Central memory CD8-positive, alpha-beta T cell (primary cell): ENCODE measurements around the gene PDPK1.
A peak's percentile ranks its signal among the peaks of the same experiment; 100 is the strongest.

Source experiments
- ATAC-seq: fragments of 150-1000 bp; cut with Tn5 transposase; replicated peaks from 2 replicates; pipeline ENCODE4 v1.10.0; 2022; ENCODE audit warnings: mild to moderate bottlenecking, moderate FRiP score, moderate number of reproducible peaks; ENCODE audit not compliant: poor library complexity, severe bottlenecking; ENCODE audit errors: extremely low read depth
- DNase-seq, 2 donors: peaks; one replicate each; pipeline ENCODE4 v3.0.0; 2021; ENCODE audit warnings: low spot score in 2 of 2
- H3K27ac Mint-ChIP-seq: one replicate; pipeline ENCODE4 v1.8.0; 2022; ENCODE audit warnings: low read depth, mild to moderate bottlenecking, moderate library complexity, mixed read lengths
- H3K27me3 Mint-ChIP-seq: one replicate; pipeline ENCODE4 v1.8.0; 2022; ENCODE audit warnings: mixed read lengths
- H3K36me3 Mint-ChIP-seq: one replicate; pipeline ENCODE4 v1.8.0; 2022; ENCODE audit warnings: mild to moderate bottlenecking, moderate library complexity, mixed read lengths; ENCODE audit not compliant: insufficient read depth
- H3K4me1 Mint-ChIP-seq: one replicate; pipeline ENCODE4 v1.8.0; 2022; ENCODE audit warnings: mixed read lengths
- H3K4me3 Mint-ChIP-seq: one replicate; pipeline ENCODE4 v1.8.0; 2022; ENCODE audit warnings: mild to moderate bottlenecking, moderate library complexity, mixed read lengths
- H3K9me3 Mint-ChIP-seq: one replicate; pipeline ENCODE4 v1.8.0; 2022; ENCODE audit warnings: mixed read lengths

Gene PDPK1

GRCh38 chr16:2537451-2538379, at the start of gene PDPK1:
TSS of gene PDPK1 (plus strand) at chr16:2538021. CDS start at chr16:2538113, 92 bp downstream.
- Mint-ChIP-seq H3K27me3 (no peaks in the 10 kb centered on the region), H3K9me3 (no peaks in the 10 kb centered on the region), H3K4me1 (peaks cover 39% of the 10 kb centered on the region), H3K36me3 (peaks cover 34% of the 10 kb centered on the region), H3K27ac (peak within 1 kb of the TSS; percentile 87), H3K4me3 (peak within 1 kb of the TSS; percentile 76)
- ATAC-seq (peak; percentile 78), DNase-seq (peak; percentile 75 to 93)

GRCh38 chr16:2489581-2489980, 48.2 kb upstream of the PDPK1 start:
- Mint-ChIP-seq H3K9me3 (no peaks in the 10 kb centered on the region), H3K36me3 (peaks cover 2% of the 10 kb centered on the region), H3K4me1 (peaks cover 18% of the 10 kb centered on the region), H3K4me3 (no peak overlapping the region), H3K27ac (no peak overlapping the region), H3K27me3 (no peaks in the 10 kb centered on the region)
- DNase-seq (no peak), ATAC-seq (no peak)

- DNase-seq (no peak), ATAC-seq (no peak)
- Mint-ChIP-seq H3K36me3 (peaks cover 2% of the 10 kb centered on the region), H3K4me1 (peaks cover 13% of the 10 kb centered on the region), H3K4me3 (no peak overlapping the region), H3K27me3 (no peaks in the 10 kb centered on the region), H3K9me3 (no peaks in the 10 kb centered on the region), H3K27ac (no peak overlapping the region)
Measured at GRCh38 chr16:2490190-2491105, 47.4 kb upstream of the PDPK1 start.

- Mint-ChIP-seq H3K9me3 (no peaks in the 10 kb centered on the region), H3K4me1 (peaks cover 5% of the 10 kb centered on the region), H3K36me3 (peaks cover 2% of the 10 kb centered on the region), H3K27ac (no peak overlapping the region), H3K27me3 (no peaks in the 10 kb centered on the region), H3K4me3 (no peak overlapping the region)
- no peak for ATAC-seq
- no peak for DNase-seq
Measured at GRCh38 chr16:2492292-2492691, 45.5 kb upstream of the PDPK1 start.

GRCh38 chr16:2493605-2494004, 44.2 kb upstream of the PDPK1 start:
- H3K4me3 Mint-ChIP-seq: no peak overlapping the region
- no peak for ATAC-seq
- H3K4me1 Mint-ChIP-seq: no peaks in the 10 kb centered on the region
- H3K9me3 Mint-ChIP-seq: no peaks in the 10 kb centered on the region
- H3K27ac Mint-ChIP-seq: no peak overlapping the region
- H3K36me3 Mint-ChIP-seq: peaks cover 2% of the 10 kb centered on the region
- H3K27me3 Mint-ChIP-seq: no peaks in the 10 kb centered on the region
- no peak for DNase-seq

- Mint-ChIP-seq H3K9me3 (no peaks in the 10 kb centered on the region), H3K4me1 (no peaks in the 10 kb centered on the region), H3K4me3 (no peak overlapping the region), H3K36me3 (peaks cover 3% of the 10 kb centered on the region), H3K27me3 (no peaks in the 10 kb centered on the region), H3K27ac (no peak overlapping the region)
- DNase-seq: no peak
- ATAC-seq: no peak
Measured at GRCh38 chr16:2494616-2495015, 43.2 kb upstream of the PDPK1 start.

GRCh38 chr16:2495041-2495440, 42.8 kb upstream of the PDPK1 start:
- DNase-seq (no peak), ATAC-seq (no peak)
- Mint-ChIP-seq H3K9me3 (no peaks in the 10 kb centered on the region), H3K4me1 (no peaks in the 10 kb centered on the region), H3K27ac (no peak overlapping the region), H3K36me3 (peaks cover 3% of the 10 kb centered on the region), H3K27me3 (no peaks in the 10 kb centered on the region), H3K4me3 (no peak overlapping the region)

GRCh38 chr16:2496223-2497115, 41.4 kb upstream of the PDPK1 start:
- ATAC-seq: no peak
- H3K27me3 Mint-ChIP-seq: no peaks in the 10 kb centered on the region
- H3K4me3 Mint-ChIP-seq: no peak overlapping the region
- H3K36me3 Mint-ChIP-seq: peaks cover 3% of the 10 kb centered on the region
- DNase-seq: no peak
- no peak overlapping the region for H3K27ac Mint-ChIP-seq
- H3K4me1 Mint-ChIP-seq: no peaks in the 10 kb centered on the region
- H3K9me3 Mint-ChIP-seq: no peaks in the 10 kb centered on the region

- no peak for DNase-seq
- ATAC-seq: no peak
- Mint-ChIP-seq H3K4me3 (no peak overlapping the region), H3K9me3 (no peaks in the 10 kb centered on the region), H3K27ac (peak overlapping the region; percentile 77), H3K36me3 (peaks cover 4% of the 10 kb centered on the region), H3K4me1 (no peaks in the 10 kb centered on the region), H3K27me3 (no peaks in the 10 kb centered on the region)
Measured at GRCh38 chr16:2497116-2497630, 40.6 kb upstream of the PDPK1 start.

GRCh38 chr16:2497695-2498484, 39.9 kb upstream of the PDPK1 start:
- no peaks in the 10 kb centered on the region for H3K4me1 Mint-ChIP-seq
- no peaks in the 10 kb centered on the region for H3K27me3 Mint-ChIP-seq
- peak overlapping the region; percentile 77 for H3K27ac Mint-ChIP-seq
- no peak for ATAC-seq
- H3K4me3 Mint-ChIP-seq: no peak overlapping the region
- H3K9me3 Mint-ChIP-seq: no peaks in the 10 kb centered on the region
- peaks cover 4% of the 10 kb centered on the region for H3K36me3 Mint-ChIP-seq
- no peak for DNase-seq

GRCh38 chr16:2498531-2499253, 39.1 kb upstream of the PDPK1 start:
- Mint-ChIP-seq H3K4me3 (no peak overlapping the region), H3K36me3 (peaks cover 4% of the 10 kb centered on the region), H3K27me3 (no peaks in the 10 kb centered on the region), H3K9me3 (no peaks in the 10 kb centered on the region), H3K4me1 (no peaks in the 10 kb centered on the region), H3K27ac (no peak overlapping the region)
- no peak for ATAC-seq
- DNase-seq: no peak
